GM18499 (cell line): ENCODE data around the gene ARHGAP19.
"Not testable (repeated sequence)": the region's sequence is repeated elsewhere in the genome, so short reads cannot be mapped to it uniquely, and the experiment has no call there.

Experiments
- ATAC-seq: cut with Tn5 transposase; IDR thresholded peaks from one replicate; pipeline ENCODE4 v1.9.1; 2021; ENCODE audit warnings: moderate number of reproducible peaks; ENCODE audit not compliant: insufficient read depth, unreplicated experiment

ARHGAP19 gene

DNA sequence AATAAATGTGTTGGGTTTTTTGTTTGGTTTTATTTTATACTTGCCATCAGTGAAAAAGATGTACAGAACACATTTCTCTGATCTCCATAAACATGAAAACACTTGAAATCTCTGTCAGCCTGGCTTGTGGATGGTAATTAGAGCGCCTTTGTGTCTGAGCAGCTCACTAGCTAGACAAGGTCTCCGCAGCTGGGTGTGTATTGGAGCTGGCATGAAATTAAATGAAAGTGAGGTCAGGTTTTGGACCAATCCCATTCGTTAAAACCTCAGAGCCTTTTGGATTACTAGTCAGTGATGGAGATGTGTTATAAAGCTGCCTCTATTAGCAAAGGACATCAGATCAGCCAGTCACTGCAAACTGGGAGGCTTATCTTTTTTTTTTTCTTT lies 29.4 kb upstream of the ARHGAP19 start:
- ATAC-seq: no peak

DNA sequence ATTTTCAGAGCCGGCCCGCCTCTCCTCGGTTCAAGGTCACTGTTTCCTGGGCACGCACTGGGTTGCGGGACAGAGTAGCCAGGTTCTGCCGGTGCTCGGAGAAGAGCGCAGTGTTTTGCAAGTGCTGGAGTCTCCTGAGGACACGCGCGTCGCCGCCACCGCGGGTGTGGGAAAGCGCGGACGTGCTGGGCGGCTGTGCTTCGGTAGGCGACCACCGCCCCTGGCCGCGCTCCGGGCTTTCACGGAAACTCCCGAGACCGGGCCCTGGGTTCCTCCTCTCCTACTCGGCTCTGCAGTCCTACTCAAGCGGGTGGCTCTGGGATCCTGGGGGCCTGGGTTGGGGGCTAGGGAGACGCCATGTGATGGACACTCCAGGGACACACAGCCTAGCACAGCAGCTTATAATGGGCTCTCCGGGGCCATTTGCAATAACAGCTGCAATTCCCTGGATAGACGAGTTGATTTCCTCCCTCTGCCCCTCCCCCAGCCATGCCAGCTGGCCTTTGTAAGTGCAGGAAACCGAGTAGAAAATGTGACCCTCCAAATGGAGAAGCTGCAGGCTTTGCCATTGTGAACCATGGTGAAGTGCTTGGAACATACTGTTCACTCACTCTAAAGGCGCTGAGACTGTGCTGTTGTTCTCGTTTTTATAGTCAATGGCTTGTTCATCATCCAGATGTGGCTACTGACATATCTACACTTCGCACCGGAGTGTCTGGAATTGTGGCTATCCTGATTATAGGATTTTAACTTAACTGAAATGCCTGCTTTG lies 28.8 kb upstream of the ARHGAP19 start:
- ATAC-seq: no peak

DNA sequence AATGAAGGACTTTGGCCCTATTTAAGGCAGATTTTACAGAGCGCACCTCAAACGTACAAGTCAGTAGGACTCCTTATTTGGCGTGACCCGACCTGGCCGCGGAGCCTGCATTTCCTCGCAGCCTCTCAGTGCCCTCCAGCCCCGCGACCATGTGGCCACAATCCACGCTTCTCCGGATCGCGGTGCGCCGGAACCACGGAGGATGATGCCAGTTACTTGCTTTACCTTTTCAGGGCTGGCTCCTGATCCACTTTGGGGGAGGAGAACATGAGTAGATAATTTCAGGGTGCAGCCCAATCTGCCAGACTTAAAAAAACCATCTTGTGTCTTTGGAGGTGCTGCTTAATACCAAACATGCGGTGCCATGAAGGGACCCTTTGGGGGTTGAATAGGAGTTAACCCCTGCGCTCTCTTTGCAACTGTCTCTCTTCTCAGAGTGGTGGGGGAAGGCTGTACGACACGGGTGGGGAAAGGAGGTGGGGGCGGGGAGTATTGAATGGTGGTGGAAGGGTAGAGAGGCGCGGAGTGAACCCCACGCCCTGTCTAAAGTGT lies 28.1 kb upstream of the ARHGAP19 start:
- no peak for ATAC-seq

DNA sequence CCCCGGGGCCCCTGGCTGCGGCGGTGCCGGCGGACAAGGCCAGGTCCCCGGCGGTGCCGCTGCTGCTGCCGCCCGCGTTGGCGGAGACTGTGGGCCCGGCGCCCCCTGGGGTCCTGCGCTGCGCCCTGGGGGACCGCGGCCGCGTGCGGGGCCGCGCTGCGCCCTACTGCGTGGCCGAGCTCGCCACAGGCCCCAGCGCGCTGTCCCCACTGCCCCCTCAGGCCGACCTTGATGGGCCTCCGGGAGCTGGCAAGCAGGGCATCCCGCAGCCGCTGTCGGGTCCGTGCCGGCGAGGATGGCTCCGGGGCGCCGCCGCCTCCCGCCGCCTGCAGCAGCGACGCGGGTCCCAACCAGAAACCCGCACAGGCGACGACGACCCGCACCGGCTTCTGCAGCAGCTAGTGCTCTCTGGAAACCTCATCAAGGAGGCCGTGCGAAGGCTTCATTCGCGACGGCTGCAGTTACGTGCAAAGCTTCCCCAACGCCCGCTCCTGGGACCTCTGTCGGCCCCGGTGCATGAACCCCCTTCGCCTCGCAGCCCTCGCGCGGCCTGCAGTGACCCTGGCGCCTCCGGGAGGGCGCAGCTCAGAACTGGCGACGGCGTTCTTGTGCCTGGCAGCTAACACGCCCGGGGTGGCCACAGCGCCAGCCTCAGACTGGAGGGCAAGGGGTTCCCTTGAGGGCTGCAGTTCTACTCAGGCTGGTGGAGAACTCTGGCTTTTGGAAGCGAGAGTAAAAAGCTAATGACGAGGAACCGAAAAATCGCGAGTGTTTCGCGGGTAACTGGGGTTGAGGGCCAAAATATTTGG lies 27.4 kb upstream of the ARHGAP19 start:
- ATAC-seq: peak; percentile 5

DNA sequence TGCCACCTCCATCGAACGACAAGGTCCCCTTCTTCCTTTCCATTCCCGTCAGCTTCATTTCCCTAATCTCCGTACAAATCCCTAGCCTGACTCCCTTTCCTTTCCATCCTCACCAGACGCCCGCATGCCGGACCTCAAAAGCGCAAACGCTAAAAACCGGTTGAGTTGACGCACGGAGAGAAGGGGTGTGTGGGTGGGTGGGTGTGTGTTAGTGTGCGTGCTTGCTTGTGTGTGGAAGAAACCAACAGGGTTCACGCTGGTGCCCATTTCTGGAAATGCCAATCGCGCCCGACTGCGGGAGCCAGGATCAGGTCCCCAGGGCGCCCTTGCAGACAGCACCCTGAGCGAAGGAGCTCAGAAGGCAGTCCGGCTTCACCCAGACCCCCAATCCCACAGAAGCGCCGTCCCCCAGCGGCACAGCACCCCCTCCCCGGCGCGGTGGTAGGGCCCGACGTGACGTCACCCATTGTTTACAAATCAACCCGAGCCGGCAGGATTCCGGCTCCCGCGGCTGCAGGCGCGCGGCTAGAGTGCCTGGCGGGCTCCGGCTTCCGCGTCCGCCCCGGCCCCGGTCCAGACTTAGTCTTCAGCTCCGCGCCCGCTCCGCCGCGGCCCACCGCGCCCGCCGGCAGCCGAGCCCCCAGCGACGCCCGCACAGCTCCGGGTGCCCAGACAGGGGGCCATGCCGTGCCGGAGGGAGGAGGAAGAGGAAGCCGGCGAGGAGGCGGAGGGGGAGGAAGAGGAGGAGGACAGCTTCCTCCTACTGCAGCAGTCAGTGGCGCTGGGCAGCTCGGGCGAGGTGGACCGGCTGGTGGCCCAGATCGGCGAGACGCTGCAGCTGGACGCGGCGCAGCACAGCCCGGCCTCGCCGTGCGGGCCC lies 26.6 kb upstream of the ARHGAP19 start, which contains the start of gene FRAT1:
Gene FRAT1, plus strand, starts transcription at position 500 of the 880 bp plus-strand sequence. Its CDS starts 183 bp downstream, at position 683.
- ATAC-seq: peak; percentile 69

DNA sequence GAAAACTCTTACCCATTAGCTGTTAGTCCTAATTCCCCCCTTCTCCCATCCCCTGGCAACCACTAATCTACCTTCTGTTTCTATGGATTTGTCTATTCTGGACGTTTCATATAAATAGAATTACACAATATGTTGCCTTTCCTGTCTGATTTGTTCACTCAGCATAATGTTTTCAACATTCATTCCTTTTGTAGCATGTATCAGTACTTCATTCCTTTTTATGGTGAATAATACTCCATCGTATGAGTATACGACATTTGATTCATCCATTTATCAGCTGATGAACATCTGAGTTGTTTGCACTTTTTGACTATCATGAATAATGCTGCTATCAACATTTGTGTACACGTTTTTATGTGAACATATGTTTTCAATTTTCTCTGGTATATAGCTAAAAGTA lies 22.2 kb upstream of the ARHGAP19 start:
- ATAC-seq: no peak

DNA sequence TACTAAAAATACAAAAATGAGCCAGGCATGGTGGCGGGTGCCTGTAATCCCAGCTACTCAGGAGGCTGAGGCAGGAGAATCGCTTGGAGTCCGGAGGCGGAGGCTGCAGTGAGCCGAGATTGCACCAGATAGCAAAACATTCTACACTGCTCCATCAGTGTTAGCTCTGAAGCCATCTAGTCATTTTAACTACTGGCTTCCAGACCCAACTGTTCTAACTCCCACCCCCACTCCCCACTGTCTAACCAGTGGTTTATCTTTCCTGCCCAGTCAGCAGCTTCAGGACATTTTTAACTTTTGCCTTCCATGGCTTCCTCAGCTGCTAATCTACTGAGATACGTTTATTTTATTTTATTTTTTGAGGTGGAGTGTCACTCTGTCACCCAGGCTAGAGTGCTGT lies 20.5 kb upstream of the ARHGAP19 start:
- ATAC-seq: no peak

DNA sequence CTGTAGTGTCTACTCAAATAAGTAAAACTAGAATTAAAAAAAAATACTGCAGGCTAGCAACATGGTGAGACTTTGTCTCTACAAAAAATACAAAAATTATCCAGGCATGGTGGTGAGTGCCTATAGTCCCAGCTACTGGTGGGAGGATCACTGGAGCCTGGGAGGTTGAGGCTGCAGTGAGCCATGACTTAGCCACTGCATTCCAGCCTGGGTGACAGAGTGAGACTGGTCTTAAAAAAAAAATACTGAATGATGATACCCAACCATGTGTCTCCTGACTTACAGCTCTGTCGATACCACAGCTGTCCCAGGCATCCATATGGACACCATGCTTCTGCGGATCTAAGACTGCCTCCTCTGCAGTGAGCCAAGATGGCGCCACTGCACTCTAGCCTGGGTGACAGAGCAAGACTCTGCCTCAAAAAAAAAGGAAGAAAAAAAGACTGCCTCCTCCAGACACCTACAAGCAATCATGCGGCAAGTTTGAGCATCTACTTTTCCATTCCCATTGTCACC lies 18.7 kb upstream of the ARHGAP19 start:
- ATAC-seq: no peak

DNA sequence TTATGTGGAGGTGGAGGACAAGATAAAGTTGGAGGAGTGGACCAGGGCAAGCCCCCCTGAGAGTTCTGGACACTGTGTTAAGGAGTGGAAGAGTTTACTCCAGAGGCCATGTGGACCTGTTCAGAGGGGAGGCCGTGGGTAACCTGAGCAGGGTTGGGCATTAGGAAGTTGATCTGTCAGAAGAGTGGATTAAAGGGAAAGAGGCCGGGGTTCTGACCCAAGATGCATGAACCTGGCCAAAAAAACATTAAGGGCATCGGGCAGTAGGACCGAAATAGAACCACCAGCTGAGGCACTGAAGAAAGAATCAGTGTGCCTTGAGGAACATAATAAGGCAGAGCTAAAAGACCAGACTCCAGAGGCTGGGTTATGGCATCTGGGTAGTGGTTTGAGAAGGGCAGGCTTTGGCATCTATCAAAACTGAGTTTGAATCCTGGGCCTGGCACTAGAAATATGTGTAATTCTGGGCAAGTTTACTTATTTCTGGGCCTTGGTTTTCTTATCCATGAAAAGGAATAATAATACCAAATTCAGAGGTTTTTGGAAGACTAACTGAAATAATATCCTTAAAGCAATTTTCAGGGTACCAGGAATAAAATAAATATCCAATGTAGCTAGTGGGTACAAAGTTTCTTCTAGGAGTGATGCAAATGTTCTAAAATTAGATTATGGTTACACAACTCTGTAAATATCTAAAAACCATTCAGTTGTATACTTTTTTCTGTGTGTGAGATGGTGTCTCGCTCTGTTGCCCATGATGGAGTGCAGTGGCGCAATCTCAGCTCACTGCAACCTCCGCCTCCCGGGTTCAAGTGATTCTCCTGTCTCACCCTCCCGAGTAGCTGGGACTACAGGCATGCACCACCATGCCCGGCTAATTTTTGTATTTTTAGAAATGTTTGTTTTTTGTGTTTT lies 15.7 kb upstream of the ARHGAP19 start:
- ATAC-seq: no peak

DNA sequence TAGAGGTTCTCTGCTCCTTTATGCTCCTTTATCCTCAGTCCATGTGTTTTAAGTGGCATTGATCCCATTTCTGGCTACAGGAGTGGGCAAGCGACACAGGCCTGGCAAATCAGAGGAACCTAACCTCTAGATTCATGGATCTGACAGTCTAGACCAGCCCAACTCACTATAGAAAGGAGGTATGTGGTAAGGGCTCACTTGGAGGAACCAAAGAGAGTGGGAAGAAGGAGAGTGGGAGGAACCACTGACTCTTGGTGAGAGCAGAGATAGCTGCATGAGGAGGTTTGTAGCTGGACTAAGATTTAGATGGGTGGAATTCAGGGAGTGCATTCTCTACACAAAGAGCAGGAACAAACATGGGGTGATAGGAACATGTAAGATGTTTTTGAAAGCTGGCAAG lies 15.0 kb upstream of the ARHGAP19 start:
- ATAC-seq: no peak

DNA sequence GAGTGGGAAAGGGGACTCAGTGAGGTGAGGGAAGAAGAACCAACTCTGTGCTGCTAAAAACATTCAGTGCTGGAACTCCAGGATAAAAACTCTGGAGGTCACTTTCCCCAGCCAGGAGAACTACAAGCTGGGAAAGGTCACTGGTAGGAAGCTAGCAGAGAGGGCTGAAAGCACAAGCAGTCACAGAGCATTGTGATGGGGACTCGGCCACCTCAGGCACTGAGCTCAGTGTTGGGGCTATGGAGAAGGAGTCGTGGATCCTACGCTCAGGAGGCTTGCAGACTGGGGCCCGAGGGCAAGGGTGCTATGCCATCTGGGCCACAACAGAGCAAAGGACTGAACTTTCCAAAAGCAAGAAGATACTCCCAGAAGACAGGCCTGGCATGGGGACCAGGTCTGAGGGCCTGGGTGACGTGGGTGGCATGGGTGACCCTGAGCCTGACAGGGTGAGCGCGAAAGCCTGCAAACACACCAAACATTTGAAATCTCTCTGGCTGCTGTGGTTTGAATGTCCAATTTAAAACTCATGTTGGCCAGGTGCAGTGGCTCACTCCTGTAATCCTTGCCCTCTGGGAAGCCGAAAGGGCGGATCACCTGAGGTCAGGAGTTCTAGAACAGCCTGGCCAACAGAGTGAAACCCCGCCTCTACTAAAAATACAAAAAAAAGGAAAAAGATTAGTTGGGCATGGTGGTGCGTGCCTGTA lies 9.8 kb upstream of the ARHGAP19 start:
- no peak for ATAC-seq

DNA sequence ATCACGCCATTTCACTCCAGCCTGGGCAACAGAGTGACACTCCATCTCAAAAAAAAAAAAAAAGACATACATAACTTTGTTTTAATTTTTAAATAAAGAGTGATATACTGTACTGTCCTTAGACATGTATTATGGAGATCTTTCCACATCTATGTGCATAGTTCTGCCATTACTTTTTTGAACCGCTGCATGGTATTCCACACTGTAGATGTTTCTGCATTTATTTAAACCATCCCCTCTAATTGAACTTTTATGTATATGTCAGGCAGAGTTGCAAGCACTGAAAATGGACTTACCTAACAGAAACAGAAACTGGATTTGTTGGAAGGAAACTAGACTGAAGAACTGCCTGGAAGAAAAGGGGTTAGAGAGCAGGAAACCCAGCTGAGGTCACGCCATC lies 8.5 kb upstream of the ARHGAP19 start:
- ATAC-seq: no peak

DNA sequence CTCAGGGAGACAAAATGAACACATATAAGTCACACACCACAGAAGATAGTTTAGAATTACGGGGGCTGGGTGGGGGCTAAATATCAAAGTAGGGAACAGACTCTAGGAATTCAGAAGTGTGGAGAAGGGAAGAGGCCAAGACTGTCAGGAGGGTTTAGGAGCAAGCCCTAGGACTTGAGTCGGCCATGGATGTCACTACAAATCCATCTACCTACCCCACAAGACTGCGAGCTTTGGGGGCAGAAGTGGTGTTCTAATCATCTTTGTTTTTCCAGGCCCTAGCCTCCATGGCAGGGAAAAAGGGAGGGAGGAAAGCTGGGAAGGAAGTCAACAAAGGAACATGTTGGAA lies 5.8 kb upstream of the ARHGAP19 start:
- ATAC-seq: no peak

DNA sequence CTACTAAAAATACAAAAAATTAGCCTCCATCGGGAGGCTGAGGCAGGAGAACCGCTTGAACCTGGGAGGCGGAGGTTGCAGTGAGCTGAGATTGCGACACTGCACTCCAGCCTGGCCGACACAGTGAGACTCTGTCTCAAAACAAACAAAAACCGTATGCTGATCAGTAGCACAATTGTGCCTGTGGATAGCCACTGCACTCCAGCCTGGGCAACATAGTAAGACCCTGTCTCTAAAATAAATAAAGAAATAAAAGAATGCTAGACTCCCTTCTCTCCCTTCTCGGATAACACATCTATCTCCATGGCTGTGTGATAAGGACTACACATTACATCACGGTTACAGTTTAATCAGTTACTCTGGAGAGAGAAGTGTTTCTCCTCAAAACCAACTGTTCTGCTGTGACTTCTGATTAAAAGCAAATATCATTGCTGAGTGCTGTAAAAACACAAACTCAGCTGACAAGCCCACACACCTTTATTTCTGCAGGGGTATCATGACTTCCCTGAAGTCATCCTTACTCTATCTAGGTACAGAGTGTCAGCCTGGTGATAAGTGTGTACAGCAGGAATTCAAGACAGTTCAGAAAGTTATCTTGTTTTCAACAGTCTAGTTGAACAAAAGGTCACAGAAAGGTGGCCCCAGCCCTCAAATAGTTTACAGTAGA lies 5.3 kb upstream of the ARHGAP19 start:
- ATAC-seq: no peak

DNA sequence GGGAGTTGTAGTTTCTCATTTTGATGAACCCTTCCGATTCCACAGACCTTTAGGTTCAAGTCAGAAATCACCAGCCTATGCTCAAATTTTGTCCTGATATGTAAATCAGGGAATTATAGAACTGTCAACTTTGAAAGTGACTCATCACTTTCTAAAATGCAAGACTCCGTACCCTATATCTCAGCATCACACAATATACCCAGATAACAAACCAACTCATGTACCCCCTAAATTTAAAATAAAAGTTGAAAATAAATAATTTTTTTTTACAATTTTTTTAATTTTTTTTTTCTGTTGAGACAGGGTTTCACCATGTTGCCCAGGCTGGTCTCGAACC lies 393 bp upstream of the ARHGAP19 start:
- no peak for ATAC-seq

DNA sequence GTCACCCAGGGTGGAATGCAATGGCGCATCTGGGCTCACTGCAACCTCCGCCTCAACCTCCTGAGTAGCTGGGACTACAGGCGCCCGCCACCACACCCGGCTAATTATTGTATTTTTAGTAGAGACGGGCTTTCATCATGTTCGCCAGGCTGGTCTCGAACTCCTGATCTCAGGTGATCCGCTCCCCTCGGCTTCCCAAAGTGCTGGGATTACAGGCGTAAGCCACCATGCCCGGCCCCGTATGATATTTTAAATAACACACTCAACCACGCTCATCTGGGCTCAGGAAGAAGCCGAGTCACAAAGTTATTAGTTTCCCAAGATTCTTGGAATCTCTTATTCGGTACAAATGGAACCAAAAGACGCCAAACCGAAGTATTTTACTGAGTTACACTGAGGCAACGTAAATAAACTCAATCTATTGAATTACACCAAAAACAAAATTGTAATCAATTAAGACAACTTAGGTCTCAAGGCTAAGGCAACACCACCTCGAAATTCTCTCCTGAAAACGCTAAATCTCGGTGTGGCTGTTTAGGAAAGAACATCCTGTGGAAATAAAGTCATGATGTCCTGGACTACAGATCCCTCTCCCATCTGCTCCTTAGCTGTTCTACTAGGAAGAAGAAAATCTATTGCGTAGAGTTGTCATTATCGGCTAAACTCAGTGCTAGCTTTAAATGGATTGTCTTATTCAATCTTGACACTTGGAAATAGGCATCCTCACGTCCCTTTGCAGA lies 910 bp downstream of the ARHGAP19 start:
- no peak for ATAC-seq

DNA sequence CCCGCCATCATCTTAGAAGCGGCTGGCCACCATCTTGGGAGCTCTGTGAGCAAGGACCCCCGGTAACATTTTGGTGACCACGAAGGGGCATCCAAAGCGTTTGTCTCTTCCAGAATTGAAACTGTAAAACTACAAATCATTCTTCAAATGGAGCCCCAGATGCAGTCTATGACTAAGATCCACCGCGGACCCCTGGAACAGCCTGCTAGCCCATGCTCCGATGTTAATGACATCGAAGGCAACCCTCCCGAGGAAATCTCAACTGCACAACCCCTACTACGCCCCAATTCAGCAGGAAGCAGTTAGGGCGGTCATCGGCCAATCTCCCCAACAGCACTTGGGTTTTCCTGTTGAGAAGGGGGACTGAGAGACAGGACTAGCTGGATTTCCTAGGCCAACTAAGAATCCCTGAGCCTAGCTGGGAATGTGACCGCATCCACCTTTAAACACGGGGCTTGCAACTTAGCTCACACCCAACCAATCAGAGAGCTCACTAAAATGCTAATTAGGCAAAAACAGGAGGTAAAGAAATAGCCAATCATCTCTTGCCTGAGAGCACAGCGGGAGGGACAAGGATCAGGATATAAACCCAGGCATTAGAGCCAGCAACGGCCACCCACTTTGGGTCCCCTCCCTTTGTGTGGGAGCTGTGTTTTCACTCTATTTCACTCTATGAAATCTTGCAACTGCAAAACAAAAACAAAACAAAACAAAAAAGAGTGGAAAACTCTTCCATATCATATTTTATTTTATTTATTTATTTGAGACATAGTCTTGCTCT lies 1.7 kb downstream of the ARHGAP19 start:
- ATAC-seq: not testable (repeated sequence)
